Measurements from ENCODE around the gene PARVB.

PARVB gene

GRCh38 chr22:44186737-44187136 is 162.6 kb downstream of the PARVB start:
- Histone ChIP-seq H3K4me3 (no peak overlapping the region), H3K9me3 (no peaks in the 10 kb centered on the region), H3K27me3 (peaks cover 15% of the 10 kb centered on the region), H3K9ac (no peak overlapping the region), H3K36me3 (peaks cover 18% of the 10 kb centered on the region; the same call in 1 of the 2 replicates), H3K4me2 (no peak overlapping the region; the same call in 1 of the 2 replicates), H4K20me1 (peaks cover 89% of the 10 kb centered on the region), H3K27ac (no peak overlapping the region), H3K4me1 (peaks cover 77% of the 10 kb centered on the region)
- TF ChIP-seq Cebpa-rat (IDR thresholded peaks at IDR 0.05) = no peak

- Histone ChIP-seq H3K4me3 (no peak overlapping the region), H3K36me3 (peaks cover 18% of the 10 kb centered on the region; the same call in 1 of the 2 replicates), H3K4me1 (peaks cover 77% of the 10 kb centered on the region), H3K9ac (no peak overlapping the region), H4K20me1 (peaks cover 99% of the 10 kb centered on the region), H3K27me3 (peaks cover 18% of the 10 kb centered on the region), H3K4me2 (no peak overlapping the region), H3K27ac (no peak overlapping the region), H3K9me3 (no peaks in the 10 kb centered on the region)
- TF ChIP-seq Cebpa-rat (IDR thresholded peaks at IDR 0.05) = no peak
These were observed 163.6 kb downstream of the PARVB start for GRCh38 chr22:44187652-44188230.

- Histone ChIP-seq H3K4me1 (peaks cover 77% of the 10 kb centered on the region), H3K4me2 (peak overlapping the region; percentile 70), H4K20me1 (peaks cover 100% of the 10 kb centered on the region), H3K9me3 (no peaks in the 10 kb centered on the region), H3K9ac (no peak overlapping the region), H3K27ac (no peak overlapping the region), H3K36me3 (peaks cover 17% of the 10 kb centered on the region; the same call in 1 of the 2 replicates), H3K27me3 (peaks cover 23% of the 10 kb centered on the region), H3K4me3 (no peak overlapping the region)
- TF ChIP-seq Cebpa-rat (IDR thresholded peaks at IDR 0.05) = no peak
These were observed 164.2 kb downstream of the PARVB start for GRCh38 chr22:44188316-44188715.

- no peak for TF ChIP-seq Cebpa-rat (IDR thresholded peaks at IDR 0.05)
- Histone ChIP-seq H3K9me3 (no peaks in the 10 kb centered on the region), H3K27me3 (peaks cover 31% of the 10 kb centered on the region), H4K20me1 (peaks cover 100% of the 10 kb centered on the region), H3K4me1 (peaks cover 77% of the 10 kb centered on the region), H3K27ac (no peak overlapping the region), H3K4me2 (peak overlapping the region; percentile 70), H3K9ac (no peak overlapping the region), H3K36me3 (peaks cover 11% of the 10 kb centered on the region; the same call in 1 of the 2 replicates), H3K4me3 (no peak overlapping the region)
These were observed 165.0 kb downstream of the PARVB start for GRCh38 chr22:44188986-44189630.

GRCh38 chr22:44190381-44190976 is 166.4 kb downstream of the PARVB start:
- Histone ChIP-seq H3K4me3 (no peak overlapping the region), H3K4me1 (peaks cover 90% of the 10 kb centered on the region), H3K36me3 (peaks cover 11% of the 10 kb centered on the region; the same call in 1 of the 2 replicates), H4K20me1 (peaks cover 98% of the 10 kb centered on the region), H3K9ac (no peak overlapping the region), H3K27me3 (peaks cover 33% of the 10 kb centered on the region), H3K9me3 (no peaks in the 10 kb centered on the region), H3K4me2 (peak overlapping the region; percentile 70), H3K27ac (no peak overlapping the region)
- TF ChIP-seq Cebpa-rat (IDR thresholded peaks at IDR 0.05) = no peak

GRCh38 chr22:44191036-44191454 is 166.9 kb downstream of the PARVB start:
- peaks cover 94% of the 10 kb centered on the region for H3K4me1 ChIP-seq
- H3K4me3 ChIP-seq = no peak overlapping the region

GRCh38 chr22:44192098-44192815 is 168.2 kb downstream of the PARVB start:
- Histone ChIP-seq H3K27me3 (peaks cover 33% of the 10 kb centered on the region), H3K9ac (no peak overlapping the region), H3K36me3 (no peaks in the 10 kb centered on the region), H3K4me1 (peaks cover 92% of the 10 kb centered on the region), H3K4me3 (no peak overlapping the region), H3K27ac (no peak overlapping the region), H3K9me3 (no peaks in the 10 kb centered on the region), H3K4me2 (peak overlapping the region; percentile 62), H4K20me1 (peaks cover 83% of the 10 kb centered on the region)
- TF ChIP-seq Cebpa-rat (IDR thresholded peaks at IDR 0.05) = no peak

More at GRCh38 chr22:44191036-44191454, 166.9 kb downstream of the PARVB start:
- TF ChIP-seq Cebpa-rat (IDR thresholded peaks at IDR 0.05) = no peak
- Histone ChIP-seq H4K20me1 (peaks cover 95% of the 10 kb centered on the region), H3K9me3 (no peaks in the 10 kb centered on the region), H3K4me2 (peak overlapping the region; percentile 70), H3K27ac (no peak overlapping the region), H3K36me3 (peaks cover 6% of the 10 kb centered on the region; the same call in 1 of the 2 replicates), H3K27me3 (peaks cover 33% of the 10 kb centered on the region), H3K9ac (no peak overlapping the region)

- Histone ChIP-seq H3K27ac (no peak overlapping the region), H4K20me1 (peaks cover 75% of the 10 kb centered on the region), H3K9me3 (no peaks in the 10 kb centered on the region), H3K4me2 (peak overlapping the region; percentile 62), H3K36me3 (no peaks in the 10 kb centered on the region), H3K4me3 (no peak overlapping the region), H3K4me1 (peaks cover 89% of the 10 kb centered on the region), H3K27me3 (peaks cover 33% of the 10 kb centered on the region), H3K9ac (no peak overlapping the region)
- TF ChIP-seq Cebpa-rat (IDR thresholded peaks at IDR 0.05) = no peak
These were observed 168.9 kb downstream of the PARVB start for GRCh38 chr22:44192816-44193534.

GRCh38 chr22:44193535-44193891 is 169.4 kb downstream of the PARVB start:
- Histone ChIP-seq H3K27me3 (peaks cover 31% of the 10 kb centered on the region), H3K4me2 (peak overlapping the region; percentile 62), H3K9ac (no peak overlapping the region), H3K4me3 (no peak overlapping the region), H3K27ac (no peak overlapping the region), H3K9me3 (no peaks in the 10 kb centered on the region), H3K36me3 (peaks cover 3% of the 10 kb centered on the region; the same call in 1 of the 2 replicates), H4K20me1 (peaks cover 70% of the 10 kb centered on the region), H3K4me1 (peaks cover 84% of the 10 kb centered on the region)
- no peak for TF ChIP-seq Cebpa-rat (IDR thresholded peaks at IDR 0.05)

All from BLaER1 (cell line).